AG09319 (cell line): ENCODE results near the gene CNTLN.

ENCODE experiments used
- DNase-seq: peaks from one replicate; pipeline ENCODE4 v3.0.0-alpha.2; 2010; ENCODE audit warnings: low read depth; ENCODE audit errors: extremely low read depth
- CTCF ChIP-seq: IDR thresholded peaks from 2 replicates; pipeline ENCODE4 v1.5.1; 2011; ENCODE audit warnings: low read depth, mild to moderate bottlenecking, inconsistent platforms, low read length, moderate library complexity

The CNTLN gene

GRCh38 chr9:17531642-17532254 is 396.9 kb downstream of the CNTLN start:
- TF ChIP-seq CTCF: peak; percentile 68
- DNase-seq: peak; percentile 8

GRCh38 chr9:17532461-17532860 is 397.6 kb downstream of the CNTLN start:
- no peak for TF ChIP-seq CTCF
- DNase-seq: no peak

- no peak for TF ChIP-seq CTCF
Observed at GRCh38 chr9:17535176-17535575, 400.3 kb downstream of the CNTLN start.

GRCh38 chr9:17536027-17536426 is 401.2 kb downstream of the CNTLN start:
- DNase-seq: no peak

More at GRCh38 chr9:17535176-17535575, 400.3 kb downstream of the CNTLN start:
- no peak for DNase-seq

GRCh38 chr9:17551023-17551422 is 416.2 kb downstream of the CNTLN start:
- TF ChIP-seq CTCF: no peak

More at GRCh38 chr9:17536027-17536426, 401.2 kb downstream of the CNTLN start:
- no peak for TF ChIP-seq CTCF

More at GRCh38 chr9:17551023-17551422, 416.2 kb downstream of the CNTLN start:
- no peak for DNase-seq
